Neural progenitor cell (in vitro differentiated cells): ENCODE data around the gene RNF34.

Experiments used
- EZH2 ChIP-seq: fragments of 200-600 bp; sonication (generic); IDR thresholded peaks from 2 replicates; pipeline ENCODE4 v1.6.1; 2017; ENCODE audit warnings: antibody characterized with exemption, mild to moderate bottlenecking, moderate library complexity
- EZH2phosphoT487 ChIP-seq: fragments of 200-600 bp; sonication (generic); IDR thresholded peaks from 2 replicates; pipeline ENCODE4 v1.6.1; 2017; ENCODE audit warnings: antibody characterized with exemption
- TF ChIP-seq, protein P1 (sequence below): fragments of 200-600 bp; sonication (generic); IDR thresholded peaks from 2 replicates; pipeline ENCODE4 v1.5.1; 2017; ENCODE audit warnings: antibody characterized with exemption, mild to moderate bottlenecking

DNA sequence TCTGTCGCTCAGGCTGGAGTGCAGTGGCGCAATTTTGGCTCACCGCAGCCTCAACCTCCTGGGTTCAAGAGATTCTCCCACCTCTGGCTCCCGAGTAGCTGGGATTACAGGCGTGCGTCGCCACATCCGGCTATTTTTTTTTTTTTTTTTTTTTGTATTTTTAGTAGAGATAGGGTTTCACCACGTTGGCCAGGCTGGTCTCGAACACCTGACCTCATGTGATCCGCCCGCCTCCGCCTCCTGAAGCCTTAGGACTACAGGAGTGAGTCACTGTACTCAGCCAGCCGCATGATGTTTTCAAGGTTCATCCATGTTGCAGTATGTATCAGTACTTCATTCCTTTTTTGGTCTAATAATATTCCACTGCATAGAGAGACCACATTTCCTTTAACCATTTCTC is 2.4 kb upstream of the RNF34 start:
- TF ChIP-seq, protein P1, sequence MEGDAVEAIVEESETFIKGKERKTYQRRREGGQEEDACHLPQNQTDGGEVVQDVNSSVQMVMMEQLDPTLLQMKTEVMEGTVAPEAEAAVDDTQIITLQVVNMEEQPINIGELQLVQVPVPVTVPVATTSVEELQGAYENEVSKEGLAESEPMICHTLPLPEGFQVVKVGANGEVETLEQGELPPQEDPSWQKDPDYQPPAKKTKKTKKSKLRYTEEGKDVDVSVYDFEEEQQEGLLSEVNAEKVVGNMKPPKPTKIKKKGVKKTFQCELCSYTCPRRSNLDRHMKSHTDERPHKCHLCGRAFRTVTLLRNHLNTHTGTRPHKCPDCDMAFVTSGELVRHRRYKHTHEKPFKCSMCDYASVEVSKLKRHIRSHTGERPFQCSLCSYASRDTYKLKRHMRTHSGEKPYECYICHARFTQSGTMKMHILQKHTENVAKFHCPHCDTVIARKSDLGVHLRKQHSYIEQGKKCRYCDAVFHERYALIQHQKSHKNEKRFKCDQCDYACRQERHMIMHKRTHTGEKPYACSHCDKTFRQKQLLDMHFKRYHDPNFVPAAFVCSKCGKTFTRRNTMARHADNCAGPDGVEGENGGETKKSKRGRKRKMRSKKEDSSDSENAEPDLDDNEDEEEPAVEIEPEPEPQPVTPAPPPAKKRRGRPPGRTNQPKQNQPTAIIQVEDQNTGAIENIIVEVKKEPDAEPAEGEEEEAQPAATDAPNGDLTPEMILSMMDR = no peak
- TF ChIP-seq EZH2 = no peak
- TF ChIP-seq EZH2phosphoT487 = no peak
